Measurements from ENCODE around the gene LRRIQ1.

LRRIQ1 gene

DNA sequence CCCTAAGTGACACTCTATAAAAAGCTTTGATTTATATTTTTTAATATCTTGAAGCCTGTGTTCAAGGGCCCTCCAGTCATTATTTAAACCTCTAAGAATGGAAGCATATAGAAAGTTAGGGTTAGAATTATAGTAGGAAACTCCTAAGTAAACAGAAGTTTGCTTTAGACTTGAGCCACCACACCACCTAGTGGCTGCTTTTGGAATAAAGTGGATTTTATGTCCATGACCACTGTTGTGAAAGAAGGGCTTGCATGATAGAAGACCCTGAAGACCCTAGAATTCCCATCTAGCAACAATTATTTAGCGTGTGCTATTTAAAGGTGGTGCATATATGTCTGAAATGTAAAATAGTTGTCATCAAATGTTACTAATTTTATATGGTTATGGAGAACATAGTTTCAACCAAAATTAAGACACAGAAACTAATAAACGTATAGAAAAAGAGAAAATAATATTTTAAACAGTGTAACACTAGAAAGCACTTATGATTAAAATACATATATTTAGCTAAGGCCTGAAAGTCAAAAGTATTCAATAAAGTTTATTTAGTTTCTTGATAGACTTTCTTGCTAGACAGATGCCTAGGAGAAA lies 21.3 kb downstream of the LRRIQ1 start:
- DNase-seq (ENCODE audit: low read depth, low spot score) = peak; percentile 35

DNA sequence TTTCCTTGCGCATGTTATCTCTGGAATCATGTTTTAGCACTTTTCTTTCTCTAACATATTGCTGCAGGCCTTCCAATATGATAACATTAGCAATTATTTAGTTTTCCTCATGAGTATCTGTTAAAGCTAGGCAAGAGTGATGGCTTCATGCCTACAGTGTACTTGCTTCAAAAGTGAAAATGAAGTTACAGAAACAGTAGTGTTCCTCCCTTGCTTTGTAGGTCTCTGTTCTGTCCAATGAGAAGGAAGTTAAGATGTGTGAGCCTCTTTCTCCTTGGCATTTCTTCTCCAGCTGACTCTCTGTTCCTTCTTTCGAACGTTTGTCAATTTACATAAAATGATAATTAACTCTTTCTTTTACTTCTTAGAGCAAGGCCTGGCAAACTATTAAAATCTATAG lies 22.2 kb downstream of the LRRIQ1 start:
- DNase-seq (ENCODE audit: low read depth, low spot score) = no peak

DNA sequence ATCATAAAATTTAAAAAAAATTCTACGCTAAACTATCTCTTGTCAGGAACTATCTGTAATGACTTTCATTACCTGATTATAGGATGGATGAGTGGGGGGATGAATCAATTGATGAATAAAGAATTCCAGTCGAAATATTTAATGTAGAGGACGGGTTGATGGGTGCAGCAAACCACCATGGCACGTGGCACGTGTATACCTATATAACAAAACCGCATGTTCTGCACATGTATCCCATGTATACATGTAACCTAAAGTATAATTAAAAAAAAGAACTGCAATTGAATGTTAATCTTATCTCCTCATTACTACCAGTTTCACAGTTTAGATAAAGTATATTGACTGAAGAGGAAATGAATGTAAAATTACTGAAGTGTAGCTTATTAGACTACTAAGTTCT lies 23.4 kb downstream of the LRRIQ1 start:
- DNase-seq (ENCODE audit: low read depth, low spot score) = no peak

DNA sequence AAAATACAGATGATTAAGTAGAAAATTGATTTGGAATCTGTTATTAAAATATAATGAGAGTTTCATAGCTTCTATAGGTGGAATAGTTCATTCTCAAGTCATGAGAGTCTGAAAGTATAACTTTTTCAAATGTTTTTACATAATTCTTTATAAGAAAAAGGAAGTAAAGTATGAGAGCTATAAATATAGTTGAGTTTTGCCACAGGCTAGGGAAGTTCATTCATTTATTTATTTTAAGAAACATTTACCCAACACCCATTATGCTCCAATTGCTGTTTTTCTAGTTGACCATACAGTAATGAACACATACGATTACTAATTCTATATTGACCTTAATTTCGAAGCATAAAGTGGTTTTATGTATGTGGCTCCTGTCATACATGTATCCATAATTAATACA lies 24.8 kb downstream of the LRRIQ1 start:
- DNase-seq (ENCODE audit: low read depth, low spot score) = no peak

DNA sequence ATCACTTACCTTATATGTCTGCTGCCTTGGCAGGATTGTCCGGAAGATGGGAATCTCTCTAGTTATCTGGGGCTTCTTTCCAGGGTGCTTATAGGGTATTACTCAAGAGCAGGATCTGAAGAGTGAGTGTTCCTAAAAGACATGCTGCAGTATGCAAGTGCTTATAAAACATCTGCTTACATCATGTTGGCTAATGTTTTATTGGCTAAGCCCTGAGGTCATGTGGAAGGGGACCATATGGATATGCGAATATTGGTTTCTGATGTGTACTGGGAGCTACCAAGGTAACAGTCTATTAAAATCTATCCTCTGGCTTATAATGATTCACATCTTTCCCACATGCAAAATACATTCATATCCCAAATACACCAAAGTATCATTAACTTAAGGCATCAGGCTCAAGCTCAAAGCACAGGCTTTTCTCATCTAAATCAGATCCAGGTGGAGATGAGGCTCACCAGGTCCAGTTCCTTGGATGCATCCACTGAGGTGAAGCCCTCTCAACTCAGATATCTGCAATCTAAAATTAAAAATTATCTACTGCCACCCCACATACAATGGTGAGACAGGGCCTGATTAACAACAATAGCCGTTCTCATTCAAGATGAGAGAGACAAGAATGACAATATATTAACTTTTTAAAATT lies 29.8 kb downstream of the LRRIQ1 start:
- no peak for DNase-seq (ENCODE audit: low read depth, low spot score)

DNA sequence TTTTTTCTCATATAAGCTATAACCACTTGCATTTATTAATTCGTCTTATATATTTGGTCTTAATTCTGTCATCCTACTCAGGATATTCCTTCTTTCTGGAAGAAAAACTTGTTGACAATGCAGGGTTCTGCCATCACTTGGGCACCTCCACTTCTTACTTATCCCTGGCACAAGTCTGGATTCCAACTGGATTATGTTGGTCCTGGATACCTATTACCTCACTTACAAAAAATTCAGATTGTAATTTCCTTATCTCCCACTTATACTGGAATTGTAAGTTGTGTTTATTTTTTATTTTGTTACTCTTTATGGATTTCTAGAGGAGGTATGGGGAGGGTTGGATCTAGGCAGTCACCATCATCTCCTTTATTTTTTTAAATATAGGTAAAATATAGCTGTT lies 36.7 kb downstream of the LRRIQ1 start:
- no peak for DNase-seq (ENCODE audit: low read depth, low spot score)

DNA sequence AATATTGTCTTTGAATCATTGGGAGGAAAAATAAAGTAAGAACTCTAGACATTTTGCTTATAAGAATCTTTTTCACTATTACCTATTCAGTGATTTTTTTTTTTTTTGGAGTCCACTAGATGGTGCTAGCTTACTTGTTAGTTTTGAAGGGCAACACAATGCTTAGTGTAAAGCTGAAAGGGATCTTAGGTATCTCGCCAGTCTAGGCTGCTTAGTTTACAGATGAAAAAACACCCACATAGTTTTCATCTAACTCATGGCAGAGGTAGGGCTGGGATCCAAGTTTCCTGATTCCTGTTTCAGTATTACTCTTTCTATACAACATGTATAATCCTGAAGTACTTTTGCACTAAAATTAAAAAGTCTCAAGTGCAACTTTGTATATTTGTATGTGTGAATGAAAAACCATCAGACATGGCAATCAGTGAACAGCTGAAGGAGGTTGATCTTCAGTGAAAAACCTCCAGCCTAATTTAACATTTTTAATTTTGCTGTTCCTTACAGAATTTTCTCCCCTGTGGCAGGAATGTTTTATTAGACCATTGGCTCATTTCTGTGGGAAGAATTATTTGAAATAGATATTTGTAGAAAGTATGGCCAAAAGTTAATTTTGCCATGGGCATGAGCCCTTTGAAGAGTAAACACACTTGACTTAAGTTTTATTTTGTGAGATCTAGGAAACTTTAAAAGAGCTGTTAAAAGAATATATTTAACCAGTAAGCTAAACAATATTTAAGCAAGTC lies 40.7 kb downstream of the LRRIQ1 start:
- DNase-seq (ENCODE audit: low read depth, low spot score) = peak; percentile 51

DNA sequence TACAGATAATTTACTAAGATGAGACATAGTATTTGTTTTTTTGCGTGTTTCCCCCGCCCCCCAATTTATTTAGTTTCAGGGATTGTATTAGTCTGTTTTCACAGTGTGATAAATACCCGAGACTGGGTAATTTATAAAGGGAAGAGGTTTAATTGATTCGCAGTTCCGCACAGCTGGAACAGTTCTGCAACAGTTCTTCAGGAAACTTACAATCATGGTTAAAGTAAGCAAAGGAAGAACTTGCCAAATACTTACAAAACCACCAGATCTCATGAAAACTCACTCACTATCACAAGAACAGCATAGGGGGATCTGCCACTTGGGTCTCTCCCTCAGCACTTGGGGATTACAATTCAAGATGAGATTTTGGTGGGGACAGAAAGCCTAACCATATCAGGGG lies 48.9 kb downstream of the LRRIQ1 start:
- no peak for DNase-seq (ENCODE audit: low read depth, low spot score)

DNA sequence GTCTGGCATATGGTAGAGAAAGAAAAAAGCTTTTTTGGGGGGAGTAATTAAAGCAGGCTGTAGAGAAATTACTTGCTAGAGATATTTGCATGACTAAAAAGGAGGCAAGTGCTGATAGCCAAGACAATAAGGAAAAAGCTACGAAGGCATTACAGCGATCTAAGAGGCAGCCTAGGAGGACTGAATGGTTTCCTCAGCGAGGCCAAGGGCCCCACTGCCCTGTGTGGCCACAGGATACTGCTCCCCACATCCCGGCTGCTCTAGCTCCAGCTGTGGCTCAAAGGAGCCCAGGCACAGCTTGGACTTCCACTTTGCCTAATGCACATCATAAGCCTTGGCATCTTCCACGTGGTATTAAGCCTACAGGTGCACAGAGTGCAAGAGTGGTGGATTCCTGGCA lies 53.6 kb downstream of the LRRIQ1 start:
- DNase-seq (ENCODE audit: low read depth, low spot score) = no peak

DNA sequence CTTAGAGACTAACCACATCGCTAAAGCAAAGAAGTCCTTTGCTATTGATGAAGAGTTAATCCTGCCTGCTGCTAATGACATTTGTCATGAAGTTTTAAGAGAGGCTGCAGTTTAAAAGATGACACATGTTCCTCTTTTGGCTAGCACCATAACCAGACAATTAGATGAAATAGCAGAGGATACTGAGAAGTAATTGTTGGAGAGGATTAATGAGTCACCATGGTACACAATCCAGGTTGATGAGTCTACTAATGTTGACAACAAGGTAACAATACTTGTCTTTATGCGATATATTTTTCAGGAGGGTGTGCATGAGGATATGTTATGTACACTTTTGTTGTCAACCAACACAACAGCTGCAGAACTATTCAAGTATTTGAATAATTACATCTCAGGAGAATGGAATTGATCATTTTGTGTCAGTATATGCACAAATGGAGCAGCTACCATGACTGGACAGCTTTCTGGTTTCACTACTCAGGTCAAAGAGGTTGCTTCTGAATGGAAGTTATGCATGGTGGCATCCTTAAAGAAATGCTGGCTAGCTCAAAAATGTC lies 56.7 kb downstream of the LRRIQ1 start:
- no peak for DNase-seq (ENCODE audit: low read depth, low spot score)

DNA sequence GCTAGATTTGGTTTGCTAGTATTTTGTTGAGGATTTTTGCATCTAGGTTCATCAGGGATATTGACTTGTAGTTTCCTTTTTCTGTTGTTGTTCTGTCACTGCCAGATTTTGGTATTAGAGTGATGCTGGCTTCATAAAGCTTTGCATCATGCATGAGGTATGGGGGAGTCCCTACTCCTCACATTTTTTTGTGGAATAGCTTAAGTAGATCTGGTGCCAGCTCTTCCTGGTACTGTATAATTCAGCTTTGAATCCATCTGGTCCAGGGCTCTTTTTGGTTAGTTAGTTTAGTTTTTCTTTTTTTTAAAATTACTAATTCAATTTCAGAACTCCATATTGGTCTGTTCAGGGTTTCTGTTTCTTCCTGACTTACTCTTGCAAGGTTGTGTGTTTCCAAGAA lies 59.4 kb downstream of the LRRIQ1 start:
- no peak for DNase-seq (ENCODE audit: low read depth, low spot score)

DNA sequence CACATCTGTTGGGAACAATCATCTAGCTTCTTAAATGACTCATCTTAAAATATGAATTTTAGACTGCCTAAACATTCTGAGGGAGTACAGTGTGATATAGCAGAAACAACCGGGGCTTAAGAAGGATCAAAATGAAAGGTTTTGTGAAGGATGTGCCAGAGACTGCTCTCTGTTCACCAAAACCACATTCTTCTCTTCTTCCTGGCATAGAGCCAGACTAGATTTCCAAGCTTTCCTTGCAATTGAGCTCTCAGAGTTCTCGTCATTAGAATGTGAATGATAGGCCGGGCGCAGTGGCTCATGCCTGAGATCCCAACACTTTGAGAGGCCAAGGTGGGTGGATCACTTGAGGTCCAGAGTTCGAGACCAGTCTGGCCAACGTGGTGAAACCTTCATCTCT lies 94.5 kb downstream of the LRRIQ1 start:
- no peak for DNase-seq (ENCODE audit: low read depth, low spot score)

DNA sequence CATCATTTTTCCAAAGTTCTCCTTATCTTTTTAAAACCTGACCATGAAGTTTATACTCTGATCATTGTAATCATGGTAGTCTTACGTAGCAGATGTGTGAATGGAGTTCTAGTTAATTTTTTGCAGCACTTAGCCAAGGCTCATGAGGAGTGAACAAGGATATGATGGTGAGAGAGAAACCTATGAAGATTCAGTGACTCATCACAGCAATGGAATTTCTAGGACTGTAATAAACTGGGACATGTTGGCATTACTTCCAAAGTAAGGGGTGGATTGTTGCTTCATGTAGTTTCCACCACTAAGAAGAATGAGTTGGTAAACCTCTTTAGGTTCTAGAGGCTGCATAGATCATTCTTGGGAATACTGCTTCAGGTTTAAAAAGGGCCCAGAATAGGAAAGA lies 102.7 kb downstream of the LRRIQ1 start:
- no peak for DNase-seq (ENCODE audit: low read depth, low spot score)

DNA sequence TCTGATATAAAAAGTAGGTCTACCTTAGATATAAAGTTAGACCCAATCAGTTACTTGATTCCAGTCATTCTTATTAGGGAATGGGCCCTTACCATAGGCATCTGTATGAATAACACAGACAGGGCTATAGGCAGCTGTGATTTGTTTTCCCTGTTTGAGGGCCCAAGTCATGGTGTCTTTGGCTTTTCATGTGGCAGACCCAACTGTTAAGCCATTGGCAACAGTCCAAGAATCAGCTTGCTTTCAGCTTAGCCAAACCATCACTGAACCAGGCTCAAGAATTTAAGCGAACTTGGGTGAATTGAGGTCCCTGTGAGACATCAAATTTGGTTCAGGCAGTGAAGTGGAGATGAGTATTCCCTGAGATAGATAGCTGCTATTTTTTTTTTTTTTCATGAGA lies 111.2 kb downstream of the LRRIQ1 start:
- no peak for DNase-seq (ENCODE audit: low read depth, low spot score)

DNA sequence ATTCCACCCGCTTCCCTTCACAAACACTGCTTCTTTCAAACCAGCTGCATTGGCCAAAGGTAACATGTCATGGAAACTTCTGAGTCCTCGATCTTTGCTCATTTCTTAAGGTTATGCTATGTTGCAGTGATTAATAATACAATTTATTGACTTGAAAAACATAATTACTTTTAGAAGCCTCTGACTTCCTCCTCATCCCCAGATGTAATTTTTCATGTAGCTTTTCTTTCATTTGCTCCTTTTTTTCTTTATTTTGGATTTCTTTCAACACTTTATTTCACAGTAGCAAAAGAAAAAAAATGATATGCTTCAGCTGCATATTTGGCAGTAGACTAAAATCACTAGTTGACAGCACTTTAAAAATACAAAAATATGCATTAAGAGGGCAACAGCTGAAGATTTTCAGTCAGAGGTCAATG lies 116.2 kb downstream of the LRRIQ1 start:
- no peak for DNase-seq (ENCODE audit: low read depth, low spot score)

DNA sequence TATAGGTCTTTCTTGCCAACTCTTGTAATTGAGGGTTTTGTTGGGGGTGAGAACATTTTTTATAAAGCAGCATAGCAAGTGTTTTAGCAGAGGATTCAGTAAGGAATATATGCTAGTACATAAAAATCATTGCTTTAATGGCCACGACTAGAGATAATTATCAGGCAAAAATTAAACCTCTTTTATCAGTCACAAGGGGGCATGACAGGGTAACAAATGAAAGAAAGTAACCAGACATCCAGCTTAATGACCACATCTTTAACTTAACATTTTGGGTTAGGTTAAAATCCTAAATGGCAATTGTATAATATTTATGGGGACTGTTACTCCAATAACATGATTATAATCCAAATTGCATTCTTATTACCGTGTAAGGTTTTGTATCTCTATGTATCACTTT lies 119.6 kb downstream of the LRRIQ1 start:
- peak; percentile 32 for DNase-seq (ENCODE audit: low read depth, low spot score)

DNA sequence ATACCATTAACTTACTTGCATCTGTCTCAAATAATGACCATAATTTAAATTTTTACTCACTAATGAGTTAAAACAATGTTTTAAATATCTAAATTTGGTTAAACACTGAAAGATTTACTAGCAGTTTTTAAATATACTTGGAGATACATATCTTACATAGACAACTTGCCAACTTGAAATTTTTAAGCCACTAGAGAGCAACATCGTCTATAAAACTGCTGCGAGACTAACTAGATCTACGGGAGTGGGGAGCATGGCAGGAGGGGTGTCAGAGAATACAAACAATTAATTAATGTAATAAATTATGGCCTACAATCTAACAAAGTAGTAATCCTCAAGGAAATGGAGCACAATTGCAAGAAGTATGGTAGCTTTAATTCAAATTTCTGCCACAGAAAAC lies 120.4 kb downstream of the LRRIQ1 start:
- DNase-seq (ENCODE audit: low read depth, low spot score) = no peak

DNA sequence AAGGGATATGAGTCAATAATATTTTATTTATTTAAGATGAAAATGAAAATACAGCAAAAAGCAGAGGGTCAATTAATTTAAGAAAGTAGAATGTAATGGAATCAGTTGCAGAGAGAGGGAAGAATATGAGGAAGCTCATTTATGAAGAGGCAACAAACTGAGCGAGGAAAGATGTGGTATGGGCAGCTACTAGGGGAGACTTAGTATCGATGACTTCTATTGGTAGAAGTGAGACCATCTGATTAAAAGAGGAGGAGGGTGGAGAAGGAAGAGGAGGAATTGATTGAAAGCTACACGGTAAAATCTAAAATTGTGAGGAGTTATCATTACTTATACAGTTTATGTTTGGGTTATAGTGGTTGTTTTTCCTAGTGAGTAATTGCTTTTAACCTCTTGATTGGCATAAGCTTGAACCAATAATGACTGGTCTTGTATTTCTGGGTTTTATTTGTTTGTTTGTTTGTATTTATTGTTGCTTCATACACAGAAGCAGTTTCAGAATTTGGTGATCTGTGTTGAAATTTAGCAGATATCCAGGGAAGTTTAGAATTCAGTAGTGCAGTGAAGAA lies 121.0 kb downstream of the LRRIQ1 start:
- no peak for DNase-seq (ENCODE audit: low read depth, low spot score)

DNA sequence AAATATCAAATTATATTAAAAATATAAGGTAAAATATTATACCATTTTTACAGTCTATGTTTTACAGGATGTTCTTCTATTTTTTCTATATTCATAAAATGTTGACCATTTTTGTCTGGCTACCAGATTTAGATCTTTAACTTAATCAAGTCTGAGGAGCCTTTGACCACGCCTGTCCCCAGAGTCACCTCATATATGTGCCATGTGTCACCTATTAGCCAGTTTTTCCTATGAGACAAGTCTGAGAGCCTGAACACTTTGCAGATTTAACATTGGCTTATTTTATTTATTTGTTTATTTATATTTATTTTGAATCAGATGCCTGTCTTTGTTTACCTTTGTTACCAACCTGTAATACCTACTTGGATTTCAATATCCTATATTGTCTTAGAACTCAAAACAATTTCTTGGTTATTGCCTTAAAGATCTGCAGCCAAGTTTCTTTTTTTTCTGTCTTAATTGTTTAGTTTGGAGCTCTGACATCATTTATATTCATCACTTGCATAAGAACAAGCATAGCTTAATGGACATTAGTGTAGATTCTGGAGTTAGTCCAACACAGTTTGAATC lies 127.7 kb downstream of the LRRIQ1 start:
- no peak for DNase-seq (ENCODE audit: low read depth, low spot score)

DNA sequence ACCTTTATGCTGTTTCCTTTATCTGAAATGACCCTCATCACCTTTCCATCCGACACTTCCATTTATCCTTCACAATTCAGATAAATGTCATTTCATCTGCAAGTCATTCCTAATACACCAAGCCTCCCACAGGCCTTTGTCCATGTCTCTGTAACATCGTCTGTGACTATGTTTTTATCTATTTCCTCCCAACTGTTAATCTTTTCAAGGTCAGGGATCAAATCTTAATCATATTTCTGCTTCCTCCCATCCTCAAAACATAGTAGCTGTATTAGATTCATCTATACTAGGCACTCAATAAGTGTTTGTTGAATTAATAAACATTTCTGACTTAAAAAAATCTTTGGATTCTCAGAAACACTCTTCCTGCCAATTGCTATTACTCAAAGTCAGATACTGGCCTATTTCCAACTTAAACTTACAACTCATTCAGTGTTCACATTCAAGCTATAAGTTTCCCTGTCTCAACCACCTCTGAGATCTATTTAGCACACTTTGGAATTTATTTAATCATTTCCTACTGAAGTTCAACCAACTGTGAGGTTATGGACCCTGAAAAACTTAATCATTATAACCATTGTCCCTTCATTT lies 143.6 kb downstream of the LRRIQ1 start:
- no peak for DNase-seq (ENCODE audit: low read depth, low spot score)

DNA sequence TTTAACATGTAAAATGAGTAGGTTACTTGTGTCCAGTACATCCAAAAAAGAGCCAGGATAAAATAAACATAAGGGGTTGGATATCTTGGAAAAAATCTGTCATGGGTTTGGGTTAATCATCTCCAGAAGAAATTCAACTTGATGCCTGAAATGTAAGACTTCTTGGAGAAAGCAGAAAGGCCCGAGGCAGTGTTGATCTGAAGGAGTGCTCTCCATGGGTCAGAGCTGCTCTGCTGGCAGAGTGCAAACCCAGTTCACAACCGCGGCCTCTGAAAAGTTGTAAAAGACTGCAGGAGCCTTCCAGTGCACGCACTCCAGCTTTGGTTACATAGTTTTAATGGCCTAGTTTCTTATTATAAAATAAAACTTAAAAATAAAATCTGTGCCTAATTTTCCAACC lies 146.5 kb downstream of the LRRIQ1 start:
- peak; percentile 20 for DNase-seq (ENCODE audit: low read depth, low spot score)

DNA sequence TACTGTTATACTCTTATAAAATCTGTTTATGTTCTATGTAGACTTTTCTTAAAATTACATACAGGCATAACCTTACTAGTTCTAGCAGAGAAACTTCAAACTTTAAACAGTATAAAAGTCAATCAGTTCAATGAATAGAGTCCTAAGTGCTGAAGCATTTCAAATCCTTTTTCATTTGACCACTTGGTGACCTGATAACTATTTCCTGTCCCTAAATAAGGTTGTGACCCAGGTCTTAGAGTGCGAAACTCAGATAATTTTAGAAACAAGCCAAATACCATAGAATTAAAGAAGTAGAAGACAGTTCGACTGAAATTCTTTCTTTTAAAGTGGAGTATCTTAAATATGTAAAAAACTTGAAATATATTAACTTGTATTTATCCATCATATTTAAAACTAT lies 147.7 kb downstream of the LRRIQ1 start:
- no peak for DNase-seq (ENCODE audit: low read depth, low spot score)

Data from smooth muscle cell of the brain vasculature (primary cell).